H1 (cell line): ENCODE data around the gene ADARB2. TPM values are rescaled to one million over a fixed set of nuclear protein-coding genes. Genes with fewer than 3 reads are reported as not detected.

Source experiments
- ASH2L ChIP-seq: fragments of 200-600, 300-600 bp; sonication (generic); IDR thresholded peaks from one replicate; pipeline ENCODE4 v1.7.1; 2017; ENCODE audit warnings: low read length
- MAX ChIP-seq: IDR thresholded peaks from 2 replicates; pipeline ENCODE4 v1.6.1; 2012; ENCODE audit warnings: inconsistent platforms
- RAD21 ChIP-seq, 2 experiments: IDR thresholded peaks in 1 of 2; conservative IDR thresholded peaks in 1 of 2; 2 replicates each; pipeline ENCODE4 v1.6.1; 2011; ENCODE audit warnings: low read depth in 2 of 2, low read length in 2 of 2, improper control_type of control experiment in 1 of 2, inconsistent platforms in 1 of 2, mild to moderate bottlenecking in 1 of 2, moderate library complexity in 1 of 2
- polyA plus RNA-seq, 7 experiments: library from polyadenylated mRNA; depleted of rRNA in 3 of 7; stranded (reverse) in 5 of 7; unstranded in 2 of 7; fragments of >200 nt in 5 of 7; fragments of 200-250 nt in 2 of 7; gene quantifications; 1 replicate in 5 of 7; 2 replicates in 1 of 7; 4 replicates in 1 of 7; pipeline versions ENCODE4 v1.2.1 to v1.2.3, GENCODE V29; 2011 to 2013; ENCODE audit warnings: missing spikeins in 2 of 7, mixed read lengths in 2 of 7
- total RNA-seq: library from RNA; stranded (reverse); fragmentation: NEBNext Ultra II Directional; extraction: Animal tissue kit (Norgen Biotek cat#: 25700); gene quantifications from 2 replicates; pipeline ENCODE4 v1.2.1, GENCODE V29; 2021
- TF ChIP-seq, protein P1 (sequence below): fragments of 300-600 bp; sonication (generic); IDR thresholded peaks from 2 replicates; pipeline ENCODE4 v1.7.1; 2012; ENCODE audit warnings: low read length, moderate library complexity, mild to moderate bottlenecking, inconsistent platforms; ENCODE audit not compliant: insufficient replicate concordance
- TF ChIP-seq, protein P2 (sequence below), 3 experiments: IDR thresholded peaks; 1 replicate in 2 of 3; 2 replicates in 1 of 3; pipeline versions ENCODE4 v1.5.1 to v1.6.1; 2011; ENCODE audit warnings: low read length in 3 of 3, mild to moderate bottlenecking in 3 of 3, inconsistent platforms in 2 of 3, low read depth in 1 of 3, moderate library complexity in 1 of 3; ENCODE audit not compliant: insufficient read depth in 1 of 3; ENCODE audit errors: control extremely low read depth in 1 of 3

The ADARB2 gene
- total and polyA plus RNA-seq, 2 of the 8 experiments (the other 6 are each of a cell fraction or from before 2014, with no cell fraction given), result 2.2 to 2.8 TPM

DNA sequence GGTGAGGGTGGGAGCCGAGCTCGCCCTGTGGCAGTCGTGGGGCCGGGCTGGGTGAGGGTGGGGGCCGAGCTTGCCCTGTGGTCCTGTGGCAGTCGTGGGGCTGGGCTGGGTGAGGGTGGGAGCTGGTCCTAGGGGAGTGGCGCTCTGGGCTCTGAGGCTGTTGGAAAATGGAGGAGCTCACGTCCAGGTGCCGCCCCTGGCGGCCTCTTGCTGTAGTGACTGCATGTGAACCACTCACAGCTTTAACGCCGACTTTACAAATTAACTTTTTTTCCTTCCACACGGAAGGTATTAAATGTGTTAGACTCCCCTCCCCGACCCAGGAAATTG lies 368.5 kb downstream of the ADARB2 start (continued):
- TF ChIP-seq, protein P1, sequence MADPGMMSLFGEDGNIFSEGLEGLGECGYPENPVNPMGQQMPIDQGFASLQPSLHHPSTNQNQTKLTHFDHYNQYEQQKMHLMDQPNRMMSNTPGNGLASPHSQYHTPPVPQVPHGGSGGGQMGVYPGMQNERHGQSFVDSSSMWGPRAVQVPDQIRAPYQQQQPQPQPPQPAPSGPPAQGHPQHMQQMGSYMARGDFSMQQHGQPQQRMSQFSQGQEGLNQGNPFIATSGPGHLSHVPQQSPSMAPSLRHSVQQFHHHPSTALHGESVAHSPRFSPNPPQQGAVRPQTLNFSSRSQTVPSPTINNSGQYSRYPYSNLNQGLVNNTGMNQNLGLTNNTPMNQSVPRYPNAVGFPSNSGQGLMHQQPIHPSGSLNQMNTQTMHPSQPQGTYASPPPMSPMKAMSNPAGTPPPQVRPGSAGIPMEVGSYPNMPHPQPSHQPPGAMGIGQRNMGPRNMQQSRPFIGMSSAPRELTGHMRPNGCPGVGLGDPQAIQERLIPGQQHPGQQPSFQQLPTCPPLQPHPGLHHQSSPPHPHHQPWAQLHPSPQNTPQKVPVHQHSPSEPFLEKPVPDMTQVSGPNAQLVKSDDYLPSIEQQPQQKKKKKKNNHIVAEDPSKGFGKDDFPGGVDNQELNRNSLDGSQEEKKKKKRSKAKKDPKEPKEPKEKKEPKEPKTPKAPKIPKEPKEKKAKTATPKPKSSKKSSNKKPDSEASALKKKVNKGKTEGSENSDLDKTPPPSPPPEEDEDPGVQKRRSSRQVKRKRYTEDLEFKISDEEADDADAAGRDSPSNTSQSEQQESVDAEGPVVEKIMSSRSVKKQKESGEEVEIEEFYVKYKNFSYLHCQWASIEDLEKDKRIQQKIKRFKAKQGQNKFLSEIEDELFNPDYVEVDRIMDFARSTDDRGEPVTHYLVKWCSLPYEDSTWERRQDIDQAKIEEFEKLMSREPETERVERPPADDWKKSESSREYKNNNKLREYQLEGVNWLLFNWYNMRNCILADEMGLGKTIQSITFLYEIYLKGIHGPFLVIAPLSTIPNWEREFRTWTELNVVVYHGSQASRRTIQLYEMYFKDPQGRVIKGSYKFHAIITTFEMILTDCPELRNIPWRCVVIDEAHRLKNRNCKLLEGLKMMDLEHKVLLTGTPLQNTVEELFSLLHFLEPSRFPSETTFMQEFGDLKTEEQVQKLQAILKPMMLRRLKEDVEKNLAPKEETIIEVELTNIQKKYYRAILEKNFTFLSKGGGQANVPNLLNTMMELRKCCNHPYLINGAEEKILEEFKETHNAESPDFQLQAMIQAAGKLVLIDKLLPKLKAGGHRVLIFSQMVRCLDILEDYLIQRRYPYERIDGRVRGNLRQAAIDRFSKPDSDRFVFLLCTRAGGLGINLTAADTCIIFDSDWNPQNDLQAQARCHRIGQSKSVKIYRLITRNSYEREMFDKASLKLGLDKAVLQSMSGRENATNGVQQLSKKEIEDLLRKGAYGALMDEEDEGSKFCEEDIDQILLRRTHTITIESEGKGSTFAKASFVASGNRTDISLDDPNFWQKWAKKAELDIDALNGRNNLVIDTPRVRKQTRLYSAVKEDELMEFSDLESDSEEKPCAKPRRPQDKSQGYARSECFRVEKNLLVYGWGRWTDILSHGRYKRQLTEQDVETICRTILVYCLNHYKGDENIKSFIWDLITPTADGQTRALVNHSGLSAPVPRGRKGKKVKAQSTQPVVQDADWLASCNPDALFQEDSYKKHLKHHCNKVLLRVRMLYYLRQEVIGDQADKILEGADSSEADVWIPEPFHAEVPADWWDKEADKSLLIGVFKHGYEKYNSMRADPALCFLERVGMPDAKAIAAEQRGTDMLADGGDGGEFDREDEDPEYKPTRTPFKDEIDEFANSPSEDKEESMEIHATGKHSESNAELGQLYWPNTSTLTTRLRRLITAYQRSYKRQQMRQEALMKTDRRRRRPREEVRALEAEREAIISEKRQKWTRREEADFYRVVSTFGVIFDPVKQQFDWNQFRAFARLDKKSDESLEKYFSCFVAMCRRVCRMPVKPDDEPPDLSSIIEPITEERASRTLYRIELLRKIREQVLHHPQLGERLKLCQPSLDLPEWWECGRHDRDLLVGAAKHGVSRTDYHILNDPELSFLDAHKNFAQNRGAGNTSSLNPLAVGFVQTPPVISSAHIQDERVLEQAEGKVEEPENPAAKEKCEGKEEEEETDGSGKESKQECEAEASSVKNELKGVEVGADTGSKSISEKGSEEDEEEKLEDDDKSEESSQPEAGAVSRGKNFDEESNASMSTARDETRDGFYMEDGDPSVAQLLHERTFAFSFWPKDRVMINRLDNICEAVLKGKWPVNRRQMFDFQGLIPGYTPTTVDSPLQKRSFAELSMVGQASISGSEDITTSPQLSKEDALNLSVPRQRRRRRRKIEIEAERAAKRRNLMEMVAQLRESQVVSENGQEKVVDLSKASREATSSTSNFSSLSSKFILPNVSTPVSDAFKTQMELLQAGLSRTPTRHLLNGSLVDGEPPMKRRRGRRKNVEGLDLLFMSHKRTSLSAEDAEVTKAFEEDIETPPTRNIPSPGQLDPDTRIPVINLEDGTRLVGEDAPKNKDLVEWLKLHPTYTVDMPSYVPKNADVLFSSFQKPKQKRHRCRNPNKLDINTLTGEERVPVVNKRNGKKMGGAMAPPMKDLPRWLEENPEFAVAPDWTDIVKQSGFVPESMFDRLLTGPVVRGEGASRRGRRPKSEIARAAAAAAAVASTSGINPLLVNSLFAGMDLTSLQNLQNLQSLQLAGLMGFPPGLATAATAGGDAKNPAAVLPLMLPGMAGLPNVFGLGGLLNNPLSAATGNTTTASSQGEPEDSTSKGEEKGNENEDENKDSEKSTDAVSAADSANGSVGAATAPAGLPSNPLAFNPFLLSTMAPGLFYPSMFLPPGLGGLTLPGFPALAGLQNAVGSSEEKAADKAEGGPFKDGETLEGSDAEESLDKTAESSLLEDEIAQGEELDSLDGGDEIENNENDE, result no peak
- TF ChIP-seq ASH2L (no peak), MAX (0 out of 2 replicates have a peak, but pooled peaks have one; percentile 11), RAD21 (IDR thresholded peaks at IDR 0.05 in 1 of 2, conservative IDR thresholded peaks at IDR 0.05 in 1 of 2; ENCODE audit: low read depth in 2 of 2, low read length in 2 of 2) (peak; percentile 67 to 69)
- TF ChIP-seq, protein P2, sequence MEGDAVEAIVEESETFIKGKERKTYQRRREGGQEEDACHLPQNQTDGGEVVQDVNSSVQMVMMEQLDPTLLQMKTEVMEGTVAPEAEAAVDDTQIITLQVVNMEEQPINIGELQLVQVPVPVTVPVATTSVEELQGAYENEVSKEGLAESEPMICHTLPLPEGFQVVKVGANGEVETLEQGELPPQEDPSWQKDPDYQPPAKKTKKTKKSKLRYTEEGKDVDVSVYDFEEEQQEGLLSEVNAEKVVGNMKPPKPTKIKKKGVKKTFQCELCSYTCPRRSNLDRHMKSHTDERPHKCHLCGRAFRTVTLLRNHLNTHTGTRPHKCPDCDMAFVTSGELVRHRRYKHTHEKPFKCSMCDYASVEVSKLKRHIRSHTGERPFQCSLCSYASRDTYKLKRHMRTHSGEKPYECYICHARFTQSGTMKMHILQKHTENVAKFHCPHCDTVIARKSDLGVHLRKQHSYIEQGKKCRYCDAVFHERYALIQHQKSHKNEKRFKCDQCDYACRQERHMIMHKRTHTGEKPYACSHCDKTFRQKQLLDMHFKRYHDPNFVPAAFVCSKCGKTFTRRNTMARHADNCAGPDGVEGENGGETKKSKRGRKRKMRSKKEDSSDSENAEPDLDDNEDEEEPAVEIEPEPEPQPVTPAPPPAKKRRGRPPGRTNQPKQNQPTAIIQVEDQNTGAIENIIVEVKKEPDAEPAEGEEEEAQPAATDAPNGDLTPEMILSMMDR (IDR thresholded peaks at IDR 0.05; ENCODE audit: control extremely low read depth in 1 of 3, insufficient read depth in 1 of 3, low read depth in 1 of 3, low read length in 3 of 3), result peak; percentile 72 to 78 (median 73)
